K562 (cell line): Measurements from ENCODE around the gene PLEKHH2. TPM values are rescaled to one million over a fixed set of nuclear protein-coding genes. Genes with fewer than 3 reads are reported as not detected.

Experiments
- ATAC-seq: fragments of 200-7000 bp; cut with Tn5 transposase; 3 replicates; pipeline ENCODE4 v1.9.1; 2020; ENCODE audit warnings: moderate library complexity
- BruUV-seq: library from RNA; stranded (reverse); fragments of 400-500 nt; replicated peaks from 2 replicates; lab custom pipeline; 2021; lab: Mats Ljungman, UMichigan
- CTCF ChIA-PET: fragments of 300-600 bp; formaldehyde crosslinking; extraction: SDS; loops from one replicate; lab custom pipeline; 2021; ENCODE audit warnings: low intra/inter-chr PET ratio; lab: Yijun Ruan, JAX
- POLR2A ChIA-PET: fragments of 300-600, 350-650 bp; sonication (Branson Sonifier 250); formaldehyde crosslinking; extraction: SDS; loops from one replicate; lab custom pipeline; 2021; ENCODE audit warnings: antibody characterized with exemption, inconsistent platforms; lab: Yijun Ruan, JAX
- DNase-seq, 4 experiments: peaks; one replicate each; pipeline versions ENCODE4 v3.0.0 to v3.0.0-alpha.2; 2011 to 2018; ENCODE audit warnings: low spot score in 3 of 4, mixed read lengths in 3 of 4; ENCODE audit errors: extremely low read depth in 1 of 4
- FAIRE-seq: peaks from 2 replicates; lab custom pipeline; 2011; peaks lifted over from hg19 to GRCh38; lab: Jason Lieb, UNC
- H2AFZ ChIP-seq: 2 replicates; pipeline ENCODE4 v1.6.0; 2011; ENCODE audit warnings: low read depth, low read length, control low read depth, inconsistent platforms
- H3K27ac ChIP-seq: fragments of 200-600 bp; 3 replicates; pipeline ENCODE4 v1.8.0; 2011; ENCODE audit warnings: low read depth, mild to moderate bottlenecking, control low read depth, inconsistent platforms, low read length, moderate library complexity, mixed read lengths; ENCODE audit errors: extremely low read depth
- H3K27me3 ChIP-seq, 2 experiments: fragments of 300-600 bp in 1 of 2; 2 replicates in 1 of 2; 3 replicates in 1 of 2; pipeline versions ENCODE4 v1.6.0 to v1.8.0; 2011; ENCODE audit warnings: inconsistent platforms in 2 of 2, low read length in 2 of 2, mild to moderate bottlenecking in 1 of 2, mixed read lengths in 1 of 2, moderate library complexity in 1 of 2; ENCODE audit not compliant: control insufficient read depth in 2 of 2, insufficient read depth in 2 of 2
- H3K36me3 ChIP-seq: fragments of 300-600 bp; 3 replicates; pipeline ENCODE4 v1.8.0; 2011; ENCODE audit warnings: mild to moderate bottlenecking, low read length, inconsistent platforms; ENCODE audit not compliant: control insufficient read depth, insufficient read depth
- H3K4me1 ChIP-seq, 2 experiments: fragments of 200-600 bp in 1 of 2; replicated peaks in 1 of 2; 2 replicates in 1 of 2; 3 replicates in 1 of 2; pipeline versions ENCODE4 v1.5.1 to v1.8.0; 2011; ENCODE audit warnings: inconsistent platforms in 2 of 2, low read length in 2 of 2, mild to moderate bottlenecking in 1 of 2, mixed read lengths in 1 of 2, moderate library complexity in 1 of 2; ENCODE audit not compliant: control insufficient read depth in 2 of 2, insufficient read depth in 2 of 2
- H3K4me2 ChIP-seq: 2 replicates; pipeline ENCODE4 v1.6.1; 2011; ENCODE audit warnings: low read length, control low read depth, inconsistent platforms, mixed read lengths; ENCODE audit not compliant: insufficient read depth
- H3K4me3 ChIP-seq: fragments of 200-600 bp; sonication (generic), shearing (Covaris generic); 2 replicates; pipeline ENCODE4 v1.5.1; 2016; ENCODE audit warnings: control low read depth, inconsistent platforms
- H3K79me2 ChIP-seq: fragments of 200-600 bp; 3 replicates; pipeline ENCODE4 v1.8.0; 2011; ENCODE audit warnings: low read length, inconsistent platforms; ENCODE audit not compliant: control insufficient read depth, insufficient read depth
- H3K9ac ChIP-seq, 2 experiments: 2 replicates each; pipeline versions ENCODE4 v1.6.0 to v1.6.1; 2011; ENCODE audit warnings: low read depth in 2 of 2, low read length in 2 of 2, control low read depth in 1 of 2, inconsistent platforms in 1 of 2, mild to moderate bottlenecking in 1 of 2, mixed read lengths in 1 of 2; ENCODE audit not compliant: insufficient read depth in 1 of 2
- H3K9me1 ChIP-seq: one replicate; pipeline ENCODE4 v1.6.0; 2011; ENCODE audit warnings: inconsistent platforms, mild to moderate bottlenecking, low read length, moderate library complexity; ENCODE audit not compliant: control insufficient read depth, insufficient read depth
- H3K9me3 ChIP-seq: replicated peaks from 2 replicates; pipeline ENCODE4 v1.5.1; 2011; ENCODE audit warnings: low read depth, low read length, inconsistent platforms; ENCODE audit not compliant: control insufficient read depth, insufficient read depth
- H4K20me1 ChIP-seq: replicated peaks from 2 replicates; pipeline ENCODE4 v1.6.1; 2011; ENCODE audit warnings: low read length, inconsistent platforms, mixed read lengths; ENCODE audit not compliant: control insufficient read depth, insufficient read depth
- BRD4 ChIP-seq: fragments of 200-600 bp; sonication (generic); IDR thresholded peaks from 2 replicates; pipeline ENCODE4 v1.6.1; 2017; ENCODE audit warnings: inconsistent platforms
- C11orf30 ChIP-seq: fragments of 450-650 bp; IDR thresholded peaks from 2 replicates; pipeline ENCODE4 v1.6.1; 2016; ENCODE audit warnings: low read depth, mild to moderate bottlenecking
- CBX1 ChIP-seq: sonication (generic); IDR thresholded peaks from 2 replicates; pipeline ENCODE4 v1.6.1; 2016; ENCODE audit warnings: antibody characterized with exemption, low read depth, mild to moderate bottlenecking
- CHD2 ChIP-seq: IDR thresholded peaks from 2 replicates; pipeline ENCODE4 v1.6.1; 2011; ENCODE audit warnings: low read depth, low read length
- CREM ChIP-seq: IDR thresholded peaks from 2 replicates; pipeline ENCODE4 v1.6.1; 2014; ENCODE audit warnings: antibody characterized with exemption, low read depth
- EWSR1 ChIP-seq: fragments of 450-650 bp; IDR thresholded peaks from 2 replicates; pipeline ENCODE4 v1.6.1; 2018; ENCODE audit warnings: borderline replicate concordance, mild to moderate bottlenecking, low read depth, moderate library complexity; ENCODE audit not compliant: partially characterized antibody
- FOXK2 ChIP-seq, 2 experiments: fragments of 450-650 bp; IDR thresholded peaks in 1 of 2; conservative IDR thresholded peaks in 1 of 2; 2 replicates each; pipeline ENCODE4 v1.6.1; 2016; ENCODE audit warnings: low read depth in 2 of 2, mild to moderate bottlenecking in 1 of 2
- GATAD2B ChIP-seq: fragments of 450-650 bp; IDR thresholded peaks from 2 replicates; pipeline ENCODE4 v1.6.1; 2017; ENCODE audit warnings: mild to moderate bottlenecking, borderline replicate concordance
- KDM4B ChIP-seq, 2 experiments: fragments of 450-650 bp in 1 of 2; sonication (generic) in 1 of 2; IDR thresholded peaks; 2 replicates each; pipeline ENCODE4 v1.6.1; 2016 to 2017; ENCODE audit warnings: borderline replicate concordance in 2 of 2, antibody characterized with exemption in 1 of 2, low read depth in 1 of 2, mild to moderate bottlenecking in 1 of 2
- KLF6 ChIP-seq: fragments of 250-450 bp; sonication (Bioruptor Pico); IDR thresholded peaks from 2 replicates; pipeline ENCODE4 v1.4.0; 2020; ENCODE audit warnings: mild to moderate bottlenecking, moderate library complexity, borderline replicate concordance
- MBD2 ChIP-seq: sonication (generic); IDR thresholded peaks from 2 replicates; pipeline ENCODE4 v1.6.1; 2016; ENCODE audit warnings: low read depth, borderline replicate concordance
- MTA1 ChIP-seq: fragments of 450-650 bp; IDR thresholded peaks from 2 replicates; pipeline ENCODE4 v1.6.1; 2017; ENCODE audit warnings: borderline replicate concordance
- NR4A1 ChIP-seq, 2 experiments: fragments of 250-450 bp in 1 of 2; fragments of 450-650 bp in 1 of 2; sonication (Bioruptor Pico) in 1 of 2; IDR thresholded peaks; 2 replicates each; pipeline versions ENCODE4 v1.4.0 to v1.6.1; 2016 to 2020; ENCODE audit warnings: mild to moderate bottlenecking in 2 of 2, missing compliant biosample characterization in 1 of 2, missing genetic modification characterization in 1 of 2, moderate library complexity in 1 of 2
- RBBP5 ChIP-seq: fragments of 200-600 bp; sonication (generic); IDR thresholded peaks from 2 replicates; pipeline ENCODE4 v1.6.1; 2012; ENCODE audit warnings: borderline replicate concordance, mild to moderate bottlenecking, low read length, control low read depth, inconsistent platforms; ENCODE audit not compliant: insufficient read depth, poor library complexity, severe bottlenecking
- RNF2 ChIP-seq: sonication (generic); IDR thresholded peaks from 2 replicates; pipeline ENCODE4 v1.6.1; 2016
- SMAD1 ChIP-seq: fragments of 150-350 bp; IDR thresholded peaks from 2 replicates; pipeline ENCODE4 v1.6.1; 2014; ENCODE audit warnings: low read length, low read depth; ENCODE audit not compliant: partially characterized antibody
- SRSF7 ChIP-seq: fragments of 200-400 bp; formaldehyde crosslinking; optimal IDR thresholded peaks from 2 replicates; pipeline ENCODE3; 2017; ENCODE audit warnings: mild to moderate bottlenecking, low read depth, low read length
- XRCC4 ChIP-seq: IDR thresholded peaks from one replicate; pipeline ENCODE4 v1.6.1; 2011; ENCODE audit not compliant: insufficient read depth, insufficient read length; ENCODE audit errors: extremely low read depth
- XRCC5 ChIP-seq: fragments of 200-400 bp; formaldehyde crosslinking; IDR thresholded peaks from 2 replicates; pipeline ENCODE4 v1.6.1; 2017; ENCODE audit warnings: low read depth, mild to moderate bottlenecking, low read length
- ZBED1 ChIP-seq: IDR thresholded peaks from 2 replicates; pipeline ENCODE4 v1.6.1; 2014
- ZNF324 ChIP-seq: fragments of 250-450 bp; sonication (Bioruptor Pico); IDR thresholded peaks from 2 replicates; pipeline ENCODE4 v1.4.0; 2020; ENCODE audit warnings: mild to moderate bottlenecking
- ZNF445 ChIP-seq: fragments of 250-450 bp; sonication (Bioruptor Pico); IDR thresholded peaks from 2 replicates; pipeline ENCODE4 v1.4.0; 2020; ENCODE audit warnings: low read depth, mild to moderate bottlenecking, moderate library complexity
- ZNF561 ChIP-seq: fragments of 450-650 bp; formaldehyde crosslinking; conservative IDR thresholded peaks from 2 replicates; pipeline ENCODE4 v1.4.0; 2020; ENCODE audit warnings: mild to moderate bottlenecking, moderate library complexity
- WGBS: fragments of 100-300 bp; shearing (Covaris generic); methylation state at CpG from one replicate; pipeline ENCODE4 v1.1.6; 2016; ENCODE audit warnings: low coverage, mixed read lengths; ENCODE audit not compliant: insufficient coverage; ENCODE audit errors: missing lambda C conversion rate; 5-methylcytosine and 5-hydroxymethylcytosine counted together
- in situ Hi-C: fragments of 300-500 bp; cut with MboI; formaldehyde crosslinking; loops from 4 replicates; pipeline ENCODE4 v1.15.0; 2018; ENCODE audit warnings: inconsistent platforms, mixed read lengths
- intact Hi-C: fragments of 100-400 bp; cut with micrococcal nuclease; formaldehyde crosslinking; loops from 2 replicates; pipeline ENCODE4 v1.14.2; 2022
- polyA plus RNA-seq, 8 experiments: library from polyadenylated mRNA; depleted of rRNA in 4 of 8; stranded (reverse) in 5 of 8; unstranded in 3 of 8; fragments of >200 nt; fragmentation: Nextera tagmentation in 2 of 8; fragmentation: Illumina TruSeq in 1 of 8; extraction: Ambion mirVana in 2 of 8; extraction: Trizol in 1 of 8; gene quantifications; 2 replicates each; pipeline versions ENCODE4 v1.2.1 to v1.2.3, GENCODE V29; 2011 to 2014; ENCODE audit warnings: inconsistent platforms in 1 of 8, missing spikeins in 1 of 8
- total RNA-seq, 7 experiments: library from RNA; depleted of rRNA in 6 of 7; stranded (reverse); fragments of >200 nt in 6 of 7; fragmentation: Illumina TruSeq in 2 of 7; extraction: Trizol in 2 of 7; gene quantifications; 2 replicates each; pipeline versions ENCODE4 v1.2.1 to v1.2.3, GENCODE V29; 2011 to 2021; ENCODE audit warnings: low replicate concordance in 1 of 7

Gene PLEKHH2
- total and polyA plus RNA-seq, 9 of the 15 experiments (the other 6 are each of a cell fraction or from before 2014, with no cell fraction given), result 0.77 to 13.5 (median 2.7) TPM

- Histone ChIP-seq H3K4me1 (peaks cover 5 to 34% of the 10 kb centered on the region in 2 experiments), H3K9me1 (no peaks in the 10 kb centered on the region), H3K36me3 (no peaks in the 10 kb centered on the region), H2AFZ (no peak overlapping the region), H3K9me3 (peaks cover 4% of the 10 kb centered on the region; the same call in 1 of the 2 replicates), H3K4me2 (peak overlapping the region; percentile 60), H3K27ac (peak overlapping the region; percentile 50; the same call in 2 of the 3 replicates), H3K4me3 (no peak overlapping the region), H3K27me3 (no peaks in the 10 kb centered on the region), H4K20me1 (no peaks in the 10 kb centered on the region), H3K9ac (no peak overlapping the region), H3K79me2 (no peaks in the 10 kb centered on the region)
- in situ Hi-C loops, result no loop called here
- no TSS peak for BruUV-seq
- CTCF ChIA-PET, result no interaction called here
- intact Hi-C loops, result no loop called here
- POLR2A ChIA-PET, result interaction anchor here (0.6 to 1.8 kb wide), 8 partner anchors 9 to 577 kb away, joined by 3 to 9 read pairs (median 5); no protein-coding TSS in a partner anchor
- FAIRE-seq, result peak; percentile 97
- 2% methylated on average over 4 of the region's 4 CpGs for WGBS
- DNase-seq, result peak; percentile 69 to 88 (median 78)
- peak; percentile 92 for ATAC-seq
- no peak for TF ChIP-seq CHD2
- no peak for TF ChIP-seq XRCC5
- TF ChIP-seq FOXK2 (conservative IDR thresholded peaks at IDR 0.05 in 1 of 2, IDR thresholded peaks at IDR 0.05 in 1 of 2; ENCODE audit: low read depth in 2 of 2), result peak; percentile 37 to 69; a peak in 3 of 4 replicates
- TF ChIP-seq ZNF561, result no peak
- TF ChIP-seq MBD2, result peak; percentile 68
- TF ChIP-seq CREM, result peak; percentile 69
- TF ChIP-seq SMAD1, result peak; percentile 42
- peak; percentile 83 for TF ChIP-seq RNF2
- no peak for TF ChIP-seq KDM4B (IDR thresholded peaks at IDR 0.05; ENCODE audit: borderline replicate concordance in 2 of 2, low read depth in 1 of 2)
- TF ChIP-seq C11orf30, result no peak
- no peak for TF ChIP-seq EWSR1
- no peak for TF ChIP-seq ZNF324
- no peak for TF ChIP-seq XRCC4
- no peak for TF ChIP-seq SRSF7
- no peak for TF ChIP-seq BRD4
- TF ChIP-seq ZBED1, result no peak
- no peak for TF ChIP-seq KLF6 (CRISPR knock-in tag)
- TF ChIP-seq NR4A1 (CRISPR knock-in tag; IDR thresholded peaks at IDR 0.05), result 0 out of 2 replicates have a peak, but pooled peaks have one; percentile 21
- peak; percentile 89 for TF ChIP-seq NR4A1 (tag; IDR thresholded peaks at IDR 0.05)
- peak; percentile 91 for TF ChIP-seq MTA1
- no peak for TF ChIP-seq CBX1
- peak; percentile 61; the same call in 1 of the 2 replicates for TF ChIP-seq ZNF445
- no peak for TF ChIP-seq GATAD2B
- TF ChIP-seq RBBP5, result peak; percentile 77
Measured at GRCh38 chr2:43724728-43725526, 87.9 kb downstream of the PLEKHH2 start.
